Measurements from ENCODE around the gene IMP3.

- TF ChIP-seq, protein P1, sequence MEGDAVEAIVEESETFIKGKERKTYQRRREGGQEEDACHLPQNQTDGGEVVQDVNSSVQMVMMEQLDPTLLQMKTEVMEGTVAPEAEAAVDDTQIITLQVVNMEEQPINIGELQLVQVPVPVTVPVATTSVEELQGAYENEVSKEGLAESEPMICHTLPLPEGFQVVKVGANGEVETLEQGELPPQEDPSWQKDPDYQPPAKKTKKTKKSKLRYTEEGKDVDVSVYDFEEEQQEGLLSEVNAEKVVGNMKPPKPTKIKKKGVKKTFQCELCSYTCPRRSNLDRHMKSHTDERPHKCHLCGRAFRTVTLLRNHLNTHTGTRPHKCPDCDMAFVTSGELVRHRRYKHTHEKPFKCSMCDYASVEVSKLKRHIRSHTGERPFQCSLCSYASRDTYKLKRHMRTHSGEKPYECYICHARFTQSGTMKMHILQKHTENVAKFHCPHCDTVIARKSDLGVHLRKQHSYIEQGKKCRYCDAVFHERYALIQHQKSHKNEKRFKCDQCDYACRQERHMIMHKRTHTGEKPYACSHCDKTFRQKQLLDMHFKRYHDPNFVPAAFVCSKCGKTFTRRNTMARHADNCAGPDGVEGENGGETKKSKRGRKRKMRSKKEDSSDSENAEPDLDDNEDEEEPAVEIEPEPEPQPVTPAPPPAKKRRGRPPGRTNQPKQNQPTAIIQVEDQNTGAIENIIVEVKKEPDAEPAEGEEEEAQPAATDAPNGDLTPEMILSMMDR (conservative IDR thresholded peaks at IDR 0.05), result no peak
- TF ChIP-seq ZFX (IDR thresholded peaks at IDR 0.05), result no peak
Measured at GRCh38 chr15:75672646-75673425, 32.8 kb upstream of the IMP3 start.

Data from C4-2B (cell line).